Measurements from ENCODE around the gene PDZD2.

GRCh38 chr5:31637851-31638250, 1.1 kb upstream of the PDZD2 start:
- TF ChIP-seq, protein P1, sequence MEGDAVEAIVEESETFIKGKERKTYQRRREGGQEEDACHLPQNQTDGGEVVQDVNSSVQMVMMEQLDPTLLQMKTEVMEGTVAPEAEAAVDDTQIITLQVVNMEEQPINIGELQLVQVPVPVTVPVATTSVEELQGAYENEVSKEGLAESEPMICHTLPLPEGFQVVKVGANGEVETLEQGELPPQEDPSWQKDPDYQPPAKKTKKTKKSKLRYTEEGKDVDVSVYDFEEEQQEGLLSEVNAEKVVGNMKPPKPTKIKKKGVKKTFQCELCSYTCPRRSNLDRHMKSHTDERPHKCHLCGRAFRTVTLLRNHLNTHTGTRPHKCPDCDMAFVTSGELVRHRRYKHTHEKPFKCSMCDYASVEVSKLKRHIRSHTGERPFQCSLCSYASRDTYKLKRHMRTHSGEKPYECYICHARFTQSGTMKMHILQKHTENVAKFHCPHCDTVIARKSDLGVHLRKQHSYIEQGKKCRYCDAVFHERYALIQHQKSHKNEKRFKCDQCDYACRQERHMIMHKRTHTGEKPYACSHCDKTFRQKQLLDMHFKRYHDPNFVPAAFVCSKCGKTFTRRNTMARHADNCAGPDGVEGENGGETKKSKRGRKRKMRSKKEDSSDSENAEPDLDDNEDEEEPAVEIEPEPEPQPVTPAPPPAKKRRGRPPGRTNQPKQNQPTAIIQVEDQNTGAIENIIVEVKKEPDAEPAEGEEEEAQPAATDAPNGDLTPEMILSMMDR (IDR thresholded peaks at IDR 0.05; ENCODE audit: poor library complexity, severe bottlenecking), result no peak
- TF ChIP-seq EZH2 (IDR thresholded peaks at IDR 0.05; ENCODE audit: borderline replicate concordance, insufficient read depth, low read length, poor library complexity, severe bottlenecking) (no peak), EP300 (conservative IDR thresholded peaks at IDR 0.05; ENCODE audit: poor library complexity, severe bottlenecking) (no peak), POLR2AphosphoS5 (IDR thresholded peaks at IDR 0.05) (no peak), RAD21 (conservative IDR thresholded peaks at IDR 0.05) (no peak), SMC3 (conservative IDR thresholded peaks at IDR 0.05; ENCODE audit: poor library complexity) (no peak)
- TF ChIP-seq, protein P2, sequence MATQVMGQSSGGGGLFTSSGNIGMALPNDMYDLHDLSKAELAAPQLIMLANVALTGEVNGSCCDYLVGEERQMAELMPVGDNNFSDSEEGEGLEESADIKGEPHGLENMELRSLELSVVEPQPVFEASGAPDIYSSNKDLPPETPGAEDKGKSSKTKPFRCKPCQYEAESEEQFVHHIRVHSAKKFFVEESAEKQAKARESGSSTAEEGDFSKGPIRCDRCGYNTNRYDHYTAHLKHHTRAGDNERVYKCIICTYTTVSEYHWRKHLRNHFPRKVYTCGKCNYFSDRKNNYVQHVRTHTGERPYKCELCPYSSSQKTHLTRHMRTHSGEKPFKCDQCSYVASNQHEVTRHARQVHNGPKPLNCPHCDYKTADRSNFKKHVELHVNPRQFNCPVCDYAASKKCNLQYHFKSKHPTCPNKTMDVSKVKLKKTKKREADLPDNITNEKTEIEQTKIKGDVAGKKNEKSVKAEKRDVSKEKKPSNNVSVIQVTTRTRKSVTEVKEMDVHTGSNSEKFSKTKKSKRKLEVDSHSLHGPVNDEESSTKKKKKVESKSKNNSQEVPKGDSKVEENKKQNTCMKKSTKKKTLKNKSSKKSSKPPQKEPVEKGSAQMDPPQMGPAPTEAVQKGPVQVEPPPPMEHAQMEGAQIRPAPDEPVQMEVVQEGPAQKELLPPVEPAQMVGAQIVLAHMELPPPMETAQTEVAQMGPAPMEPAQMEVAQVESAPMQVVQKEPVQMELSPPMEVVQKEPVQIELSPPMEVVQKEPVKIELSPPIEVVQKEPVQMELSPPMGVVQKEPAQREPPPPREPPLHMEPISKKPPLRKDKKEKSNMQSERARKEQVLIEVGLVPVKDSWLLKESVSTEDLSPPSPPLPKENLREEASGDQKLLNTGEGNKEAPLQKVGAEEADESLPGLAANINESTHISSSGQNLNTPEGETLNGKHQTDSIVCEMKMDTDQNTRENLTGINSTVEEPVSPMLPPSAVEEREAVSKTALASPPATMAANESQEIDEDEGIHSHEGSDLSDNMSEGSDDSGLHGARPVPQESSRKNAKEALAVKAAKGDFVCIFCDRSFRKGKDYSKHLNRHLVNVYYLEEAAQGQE (IDR thresholded peaks at IDR 0.05; ENCODE audit: borderline replicate concordance), result no peak
